GM12875 (cell line): ENCODE results near the gene SMIM35.

Experiments
- H3K4me3 ChIP-seq: one replicate; pipeline ENCODE4 v1.5.1; 2011; ENCODE audit warnings: low read depth, low read length, control low read depth
- CTCF ChIP-seq: IDR thresholded peaks from 2 replicates; pipeline ENCODE4 v1.5.1; 2011; ENCODE audit warnings: low read depth, mild to moderate bottlenecking, control low read depth, inconsistent platforms, low read length, moderate library complexity, borderline replicate concordance; ENCODE audit not compliant: insufficient read depth

The SMIM35 gene

GRCh38 chr11:117989351-117990102 lies 97.2 kb downstream of the SMIM35 start:
- no peak overlapping the region for H3K4me3 ChIP-seq
- no peak for TF ChIP-seq CTCF

- no peak for TF ChIP-seq CTCF
- peak overlapping the region; percentile 77 for H3K4me3 ChIP-seq
Measured at GRCh38 chr11:117986981-117987574, 99.7 kb downstream of the SMIM35 start.

GRCh38 chr11:117985953-117986887 lies 100.5 kb downstream of the SMIM35 start, which contains the start of gene IL10RA:
Gene IL10RA, plus strand, starts transcription at chr11:117986394. Its CDS starts 74 bp downstream, at chr11:117986468.
- TF ChIP-seq CTCF = no peak
- H3K4me3 ChIP-seq = peak within 1 kb of the TSS; percentile 77

- H3K4me3 ChIP-seq = no peak overlapping the region
- TF ChIP-seq CTCF = no peak
Measured at GRCh38 chr11:117984476-117984875, 102.3 kb downstream of the SMIM35 start.

GRCh38 chr11:117983163-117983475 lies 103.6 kb downstream of the SMIM35 start:
- no peak overlapping the region for H3K4me3 ChIP-seq
- TF ChIP-seq CTCF = no peak

- no peak for TF ChIP-seq CTCF
- H3K4me3 ChIP-seq = no peak overlapping the region
Measured at GRCh38 chr11:117980720-117981119, 106.0 kb downstream of the SMIM35 start.
